A673 (cell line): Measurements from ENCODE around the gene SLC35A3.

Experiments used
- CTCF ChIP-seq: fragments of 300-800, 200-600 bp; sonication (generic); conservative IDR thresholded peaks from 2 replicates; pipeline ENCODE4 v1.5.1; 2017; ENCODE audit warnings: low read depth, mild to moderate bottlenecking, antibody characterized with exemption, low read length, moderate library complexity, mixed read lengths
- EZH2 ChIP-seq: fragments of 200-600 bp; sonication (generic); IDR thresholded peaks from 2 replicates; pipeline ENCODE4 v1.6.1; 2017; ENCODE audit warnings: borderline replicate concordance, low read depth, mild to moderate bottlenecking, mixed read lengths, antibody characterized with exemption, low read length; ENCODE audit not compliant: poor library complexity, severe bottlenecking

GRCh38 chr1:100023482-100023881 is 53.7 kb downstream of the SLC35A3 start:
- TF ChIP-seq CTCF (no peak), EZH2 (no peak)
